IPS DF 6.9 (cell line): Measurements from ENCODE around the gene PLEKHG3.

Experiments
- DNase-seq: peaks from one replicate; pipeline ENCODE4 v3.0.0-alpha.2; 2013; ENCODE audit warnings: low read depth, low spot score
- H3K27ac ChIP-seq: one replicate; pipeline ENCODE4 v1.5.1; 2013; ENCODE audit warnings: low read length, control low read depth
- H3K27me3 ChIP-seq: 2 replicates; pipeline ENCODE4 v1.6.1; 2013; ENCODE audit warnings: mild to moderate bottlenecking, low read length; ENCODE audit not compliant: control insufficient read depth, insufficient read depth
- H3K36me3 ChIP-seq: 2 replicates; pipeline ENCODE4 v1.6.1; 2013; ENCODE audit warnings: low read length; ENCODE audit not compliant: control insufficient read depth, insufficient read depth
- H3K4me1 ChIP-seq: 2 replicates; pipeline ENCODE4 v1.6.1; 2013; ENCODE audit warnings: low read length; ENCODE audit not compliant: control insufficient read depth, insufficient read depth
- H3K4me3 ChIP-seq: 2 replicates; pipeline ENCODE4 v1.5.1; 2013; ENCODE audit warnings: mild to moderate bottlenecking, low read length
- H3K9me3 ChIP-seq: 2 replicates; pipeline ENCODE4 v1.6.1; 2013; ENCODE audit warnings: low read length, inconsistent platforms; ENCODE audit not compliant: control insufficient read depth, insufficient read depth
- WGBS: extraction: QIAGEN DNeasy Blood & Tissue Kit; methylation state at CpG from one replicate; pipeline ENCODE4 v1.1.7; 2013; ENCODE audit warnings: mixed read lengths, missing lambda C conversion rate; ENCODE audit not compliant: insufficient read length, insufficient coverage; 5-methylcytosine and 5-hydroxymethylcytosine counted together

PLEKHG3 gene

DNA sequence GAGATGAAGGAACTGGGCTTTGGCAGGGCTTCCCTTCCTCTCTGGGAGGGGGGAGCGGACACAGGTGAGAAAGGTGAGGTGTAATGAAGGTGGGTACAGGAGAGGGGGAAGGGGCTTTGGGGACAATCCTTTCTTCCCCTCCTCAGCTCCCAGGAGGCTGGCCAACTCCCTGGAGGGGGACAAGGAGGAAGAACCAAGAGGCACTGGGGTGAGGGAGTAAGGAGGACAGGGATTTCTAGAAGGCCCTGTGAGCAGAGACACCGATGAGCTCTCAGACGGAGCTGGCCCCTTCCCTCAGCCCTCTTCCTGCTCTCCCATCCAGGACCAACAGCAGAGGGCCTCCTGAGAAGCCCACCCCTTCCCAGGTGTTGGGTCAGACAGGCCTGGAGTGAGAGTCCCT lies 53.4 kb downstream of the PLEKHG3 start:
- Histone ChIP-seq H3K27me3 (no peaks in the 10 kb centered on the region), H3K4me1 (peaks cover 5% of the 10 kb centered on the region; the same call in 1 of the 2 replicates), H3K27ac (no peak overlapping the region), H3K9me3 (no peaks in the 10 kb centered on the region), H3K36me3 (no peaks in the 10 kb centered on the region), H3K4me3 (no peak overlapping the region)
- WGBS = no CpG with 5 or more reads among the region's 3 CpGs
- DNase-seq = no peak

- Histone ChIP-seq H3K27me3 (no peaks in the 10 kb centered on the region), H3K36me3 (no peaks in the 10 kb centered on the region), H3K4me1 (peaks cover 5% of the 10 kb centered on the region; the same call in 1 of the 2 replicates), H3K4me3 (no peak overlapping the region), H3K27ac (no peak overlapping the region), H3K9me3 (no peaks in the 10 kb centered on the region)
- no peak for DNase-seq
- no CpG with 5 or more reads among the region's 3 CpGs for WGBS
Measured at GRCh38 chr14:64758025-64758521, 53.8 kb downstream of the PLEKHG3 start.

DNA sequence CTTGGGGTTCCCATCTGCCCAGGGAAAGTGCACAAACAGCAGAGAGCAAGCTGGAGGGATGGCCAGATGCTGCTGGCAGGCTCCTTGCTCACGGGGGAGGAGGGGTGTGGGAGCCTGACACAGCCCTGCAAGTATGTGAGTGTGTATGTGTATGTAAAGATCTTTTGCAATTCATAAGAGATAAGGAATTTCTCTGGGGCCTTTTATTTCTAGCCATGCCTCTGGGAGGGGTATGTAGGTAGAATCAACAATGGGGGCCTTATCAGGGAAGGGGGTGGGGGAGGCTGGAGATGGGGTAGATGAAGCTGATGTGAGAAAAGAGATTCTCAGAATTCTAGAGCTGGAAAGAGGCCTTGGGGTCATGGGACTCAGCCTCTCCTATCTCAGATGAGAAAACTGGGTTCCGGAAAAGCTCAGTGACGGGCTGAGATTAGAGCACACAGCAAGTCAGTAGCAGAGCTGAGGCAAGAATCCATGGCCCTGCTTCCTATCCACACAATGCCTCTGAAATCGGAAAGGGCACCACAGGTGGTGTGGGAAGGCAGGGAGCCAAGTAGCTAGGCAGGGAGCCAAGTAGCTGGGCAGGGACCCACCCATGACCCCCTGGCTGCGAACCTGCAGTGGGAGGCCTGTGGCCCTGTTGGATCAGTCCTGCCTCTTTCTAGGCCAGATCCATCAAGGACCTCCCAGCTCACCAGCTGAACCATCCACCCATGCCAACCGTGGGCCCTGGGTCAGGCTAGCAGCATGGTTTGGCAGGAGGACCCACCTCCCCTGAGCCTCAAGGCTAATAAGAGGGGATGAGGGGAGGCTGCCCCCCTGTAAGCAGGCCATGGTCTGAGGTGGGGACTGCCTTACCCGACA lies 54.7 kb downstream of the PLEKHG3 start:
- Histone ChIP-seq H3K4me1 (peaks cover 8% of the 10 kb centered on the region; the same call in 1 of the 2 replicates), H3K27ac (no peak overlapping the region), H3K27me3 (no peaks in the 10 kb centered on the region), H3K36me3 (no peaks in the 10 kb centered on the region), H3K4me3 (no peak overlapping the region), H3K9me3 (no peaks in the 10 kb centered on the region)
- WGBS = no CpG with 5 or more reads among the region's 7 CpGs
- no peak for DNase-seq

GRCh38 chr14:64759555-64759938 lies 55.3 kb downstream of the PLEKHG3 start:
- H3K4me1 ChIP-seq = peaks cover 13% of the 10 kb centered on the region; the same call in 1 of the 2 replicates
- no peak overlapping the region for H3K4me3 ChIP-seq
- no peak overlapping the region for H3K27ac ChIP-seq
- H3K27me3 ChIP-seq = no peaks in the 10 kb centered on the region
- H3K36me3 ChIP-seq = no peaks in the 10 kb centered on the region
- DNase-seq = no peak
- no CpG with 5 or more reads among the region's 6 CpGs for WGBS
- no peaks in the 10 kb centered on the region for H3K9me3 ChIP-seq

DNA sequence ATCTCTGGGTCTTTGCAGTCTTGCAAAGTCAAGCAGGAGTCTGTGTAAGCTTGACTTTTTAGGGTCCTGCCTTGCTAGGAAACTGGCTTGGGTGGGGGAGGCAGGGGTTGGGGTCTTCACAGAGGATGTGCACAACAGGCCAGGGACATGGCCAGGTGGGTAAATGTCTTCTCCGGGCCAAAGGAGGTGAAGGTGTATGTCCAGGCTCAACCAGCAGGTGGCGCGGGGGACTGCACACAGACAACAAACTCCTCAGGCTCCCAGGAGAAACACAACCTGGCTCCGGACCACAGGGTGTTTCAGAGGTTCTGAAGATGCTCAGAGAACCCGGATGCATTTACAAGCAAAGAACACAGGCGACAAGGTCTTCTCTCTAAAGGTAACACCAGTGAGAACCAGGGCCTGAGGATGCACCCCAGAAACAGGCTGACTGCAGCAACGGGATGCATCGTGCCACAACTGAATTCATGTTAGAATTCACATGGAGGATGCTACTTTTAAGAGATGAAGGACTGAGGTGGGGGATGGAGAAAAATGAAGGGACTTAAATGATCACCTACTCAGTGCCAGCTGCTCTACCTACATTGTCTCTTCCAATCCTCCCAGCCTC lies 56.0 kb downstream of the PLEKHG3 start:
- Histone ChIP-seq H3K9me3 (no peaks in the 10 kb centered on the region), H3K27ac (no peak overlapping the region), H3K36me3 (no peaks in the 10 kb centered on the region), H3K4me1 (peaks cover 13% of the 10 kb centered on the region; the same call in 1 of the 2 replicates), H3K27me3 (no peaks in the 10 kb centered on the region), H3K4me3 (no peak overlapping the region)
- DNase-seq = no peak
- no CpG with 5 or more reads among the region's 8 CpGs for WGBS

DNA sequence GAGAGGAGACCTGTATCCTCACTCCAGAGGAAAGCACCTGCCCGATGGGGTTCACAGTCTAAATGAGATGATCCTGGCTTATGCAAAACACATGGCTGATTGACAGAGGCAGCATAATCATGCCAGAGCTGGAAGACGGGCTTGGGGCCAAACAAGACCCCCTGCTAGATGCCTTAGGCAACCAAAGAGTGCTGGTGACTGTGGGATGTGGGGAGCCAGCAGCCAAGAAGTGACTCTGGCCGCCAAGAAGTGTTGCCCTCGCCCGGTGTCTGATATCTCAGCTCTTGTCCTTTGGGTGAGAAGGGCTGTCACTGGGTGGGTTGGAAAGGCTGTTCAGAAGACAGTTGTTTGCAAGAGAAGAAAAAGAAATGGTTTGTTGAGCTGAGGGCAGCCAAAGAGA lies 56.7 kb downstream of the PLEKHG3 start:
- no peak overlapping the region for H3K4me3 ChIP-seq
- peaks cover 13% of the 10 kb centered on the region; the same call in 1 of the 2 replicates for H3K4me1 ChIP-seq
- no peaks in the 10 kb centered on the region for H3K27me3 ChIP-seq
- WGBS = no CpG with 5 or more reads among the region's 5 CpGs
- no peaks in the 10 kb centered on the region for H3K36me3 ChIP-seq
- no peaks in the 10 kb centered on the region for H3K9me3 ChIP-seq
- H3K27ac ChIP-seq = no peak overlapping the region
- DNase-seq = no peak

DNA sequence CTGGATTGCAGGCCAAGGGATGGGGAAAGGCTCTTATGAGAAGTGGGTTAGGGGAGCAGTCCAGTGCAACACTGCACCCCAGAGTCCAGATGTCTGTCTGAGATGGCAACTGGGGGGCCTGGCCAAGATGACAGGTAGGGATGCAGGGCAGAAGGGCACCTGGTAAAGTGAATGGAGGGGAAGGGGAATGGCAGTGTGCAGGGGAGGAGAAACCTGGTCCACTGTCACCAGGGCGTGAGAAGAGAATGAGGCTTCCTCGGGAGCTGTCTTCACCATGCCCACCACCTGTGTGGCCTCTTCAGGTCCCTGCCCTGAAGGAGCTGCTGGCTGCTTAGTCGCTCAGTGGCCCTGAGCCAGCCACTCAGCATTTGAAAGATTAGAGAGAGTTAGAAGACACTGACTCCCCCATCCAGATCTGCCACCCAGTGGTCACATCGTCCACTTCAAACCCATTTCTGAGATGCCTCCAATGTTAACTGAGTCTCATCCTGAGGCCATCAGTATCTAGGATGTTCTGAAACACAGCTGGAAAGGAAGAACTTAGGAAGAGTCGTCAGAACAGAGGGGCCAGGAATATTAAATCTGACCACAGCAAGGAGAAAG lies 57.3 kb downstream of the PLEKHG3 start:
- Histone ChIP-seq H3K27me3 (no peaks in the 10 kb centered on the region), H3K9me3 (no peaks in the 10 kb centered on the region), H3K4me1 (peaks cover 15% of the 10 kb centered on the region; the same call in 1 of the 2 replicates), H3K36me3 (no peaks in the 10 kb centered on the region), H3K27ac (no peak overlapping the region), H3K4me3 (no peak overlapping the region)
- no CpG with 5 or more reads among the region's 5 CpGs for WGBS
- DNase-seq = no peak

GRCh38 chr14:64762044-64763034 lies 58.1 kb downstream of the PLEKHG3 start:
- DNase-seq = no peak
- no CpG with 5 or more reads among the region's 19 CpGs for WGBS

GRCh38 chr14:64763085-64763782 lies 59.0 kb downstream of the PLEKHG3 start:
- DNase-seq = no peak
- WGBS = no CpG with 5 or more reads among the region's 11 CpGs
- Histone ChIP-seq H3K4me1 (peaks cover 12% of the 10 kb centered on the region; the same call in 1 of the 2 replicates), H3K36me3 (no peaks in the 10 kb centered on the region), H3K27ac (no peak overlapping the region), H3K27me3 (no peaks in the 10 kb centered on the region), H3K4me3 (no peak overlapping the region), H3K9me3 (no peaks in the 10 kb centered on the region)

More at GRCh38 chr14:64762044-64763034, 58.1 kb downstream of the PLEKHG3 start:
- Histone ChIP-seq H3K9me3 (no peaks in the 10 kb centered on the region), H3K4me3 (no peak overlapping the region), H3K4me1 (peaks cover 15% of the 10 kb centered on the region; the same call in 1 of the 2 replicates), H3K27me3 (no peaks in the 10 kb centered on the region), H3K27ac (no peak overlapping the region), H3K36me3 (no peaks in the 10 kb centered on the region)
